Colon (tissue), 2 donors: ENCODE data around the gene HSDL1.

Source experiments
- FAIRE-seq: peaks from 2 replicates; lab custom pipeline; 2012; peaks lifted over from hg19 to GRCh38; lab: Jason Lieb, UNC
- donor health status: control.
- donor health status: control.

HSDL1 gene

DNA sequence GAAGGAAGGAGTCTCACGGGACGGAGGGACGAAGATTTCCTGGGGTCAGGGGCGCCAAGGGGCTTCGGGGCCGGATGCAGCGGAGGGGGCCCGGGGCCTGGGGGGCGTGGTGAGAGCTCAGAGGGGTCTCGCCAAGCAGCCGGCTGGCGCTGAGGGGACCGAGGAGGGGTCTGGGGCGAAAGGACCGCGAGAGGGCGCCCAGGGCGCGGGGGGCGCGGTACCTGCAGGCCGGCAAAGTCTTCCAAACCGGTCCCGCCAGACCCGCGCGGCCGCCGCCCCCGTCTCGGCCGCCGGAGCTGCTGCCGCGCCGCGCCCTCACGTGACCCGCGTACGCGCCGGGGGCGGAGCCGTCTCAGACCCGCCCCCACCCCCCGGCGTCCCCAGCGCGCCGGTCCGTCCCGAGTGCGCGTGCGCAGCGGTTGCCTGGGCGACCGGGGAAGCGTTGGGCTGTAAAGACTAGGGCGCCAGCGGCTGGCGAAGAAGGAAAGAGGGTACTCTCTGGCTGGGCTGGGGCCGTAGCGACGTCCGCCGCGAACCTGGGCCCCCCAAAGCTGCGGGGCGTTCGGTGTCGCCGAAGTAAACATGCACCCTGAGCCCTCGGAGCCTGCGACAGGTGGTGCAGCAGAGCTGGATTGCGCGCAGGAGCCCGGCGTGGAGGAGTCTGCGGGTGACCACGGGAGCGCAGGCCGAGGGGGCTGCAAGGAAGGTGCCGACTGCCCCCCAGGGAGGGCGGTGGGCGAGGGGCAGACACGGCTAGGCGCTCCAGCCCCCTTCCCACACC, at the start of gene HSDL1, which contains the start of gene DNAAF1:
Gene HSDL1 (minus strand): TSS at position 319 of the 781 bp plus-strand sequence. CDS start 13,856 bp downstream, outside the sequence.
Gene DNAAF1 (plus strand): TSS at position 450 of the 781 bp plus-strand sequence. CDS start 133 bp downstream, at position 583.
- FAIRE-seq: no peak

DNA sequence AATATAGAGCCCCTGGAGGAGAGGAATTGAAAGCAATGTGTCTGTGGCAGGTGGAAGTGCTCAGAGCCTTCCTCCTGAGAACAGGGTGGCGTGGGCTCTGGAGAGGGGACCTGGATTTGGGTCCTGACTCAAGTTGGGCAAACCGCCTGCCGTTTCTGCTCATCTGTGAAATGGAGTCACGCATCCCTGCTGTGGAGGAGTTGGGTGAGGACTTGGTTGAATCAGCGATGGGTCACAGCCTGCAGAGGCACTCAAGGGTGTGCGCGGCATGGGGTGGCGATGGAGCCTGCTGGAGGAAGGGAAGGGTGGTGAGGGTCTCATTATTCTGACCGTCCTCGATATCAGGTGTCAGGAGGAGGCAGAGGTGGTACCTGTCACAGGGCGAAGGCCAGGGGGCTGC, 49.0 kb upstream of the HSDL1 start:
- FAIRE-seq: no peak

DNA sequence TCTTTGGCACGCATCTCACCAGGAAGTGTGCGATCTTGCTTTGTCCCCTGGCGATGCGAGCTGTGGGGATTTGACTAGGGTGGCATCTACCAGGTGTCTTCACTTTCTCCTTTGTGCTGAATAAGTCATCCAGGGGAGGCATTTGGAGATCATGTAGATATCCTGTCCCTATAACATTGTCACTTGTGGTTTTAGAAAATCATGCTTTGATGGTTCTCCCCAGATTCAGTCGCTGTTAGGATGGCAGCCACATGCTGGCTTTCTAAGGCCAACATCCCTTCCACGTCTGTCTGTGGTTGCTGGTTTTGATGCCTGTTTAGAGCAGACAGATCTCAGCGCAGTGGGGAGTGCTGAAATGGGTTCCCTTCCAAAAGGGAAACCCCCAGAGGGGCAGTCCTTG, 48.5 kb upstream of the HSDL1 start:
- no peak for FAIRE-seq

DNA sequence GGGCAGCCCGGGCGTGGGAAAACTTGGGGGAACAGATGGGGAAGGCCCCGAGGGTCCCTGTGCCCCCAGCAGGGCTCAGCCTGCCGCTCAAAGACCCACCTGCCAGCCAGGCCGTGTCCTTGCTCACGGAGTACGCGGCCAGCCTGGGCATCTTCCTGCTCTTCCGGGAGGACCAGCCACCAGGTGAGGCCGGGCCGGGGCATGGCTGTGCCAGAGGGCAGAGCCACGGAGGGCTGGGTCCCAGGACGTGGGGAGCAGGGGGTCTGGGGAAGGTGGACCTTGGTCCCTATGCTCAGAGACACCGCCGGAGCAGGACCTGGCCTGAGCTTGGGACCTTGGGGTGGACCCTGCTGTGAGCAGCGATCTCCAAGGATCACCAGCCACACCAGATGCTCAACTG, 46.5 kb upstream of the HSDL1 start:
- no peak for FAIRE-seq

DNA sequence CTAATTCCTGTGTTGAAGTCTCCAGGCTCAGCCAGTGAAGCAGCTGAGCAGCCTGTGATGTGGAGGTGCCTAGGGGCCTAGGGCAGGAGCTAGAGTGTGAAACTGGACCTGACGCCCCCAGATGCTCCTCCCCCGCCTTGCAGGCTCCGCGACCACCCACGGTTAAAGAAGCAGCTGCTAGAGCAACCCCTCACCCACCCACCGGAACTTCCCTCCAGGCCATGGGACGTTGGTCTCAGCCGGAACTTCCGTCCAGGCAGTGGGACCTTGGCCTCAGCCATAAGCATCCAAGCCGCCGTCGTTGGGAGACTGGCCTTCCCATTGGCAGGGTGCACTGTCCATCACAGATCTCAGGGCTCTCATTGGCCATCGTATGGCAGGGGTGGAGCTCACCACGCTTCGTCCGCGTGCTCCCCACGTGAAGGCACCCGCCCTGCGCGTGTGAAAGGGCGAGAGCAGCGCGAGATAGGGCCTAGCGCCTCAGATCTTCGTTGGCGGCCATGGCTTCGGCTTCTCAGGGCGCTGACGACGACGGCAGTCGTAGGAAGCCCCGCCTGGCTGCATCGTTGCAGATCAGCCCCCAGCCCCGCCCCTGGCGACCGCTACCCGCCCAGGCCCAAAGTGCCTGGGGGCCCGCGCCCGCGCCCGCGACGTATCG, 45.9 kb upstream of the HSDL1 start, which contains the start of gene ADAD2:
Gene ADAD2 (plus strand): TSS at position 427 of the 658 bp plus-strand sequence. CDS start 74 bp downstream, at position 501.
- no peak for FAIRE-seq

DNA sequence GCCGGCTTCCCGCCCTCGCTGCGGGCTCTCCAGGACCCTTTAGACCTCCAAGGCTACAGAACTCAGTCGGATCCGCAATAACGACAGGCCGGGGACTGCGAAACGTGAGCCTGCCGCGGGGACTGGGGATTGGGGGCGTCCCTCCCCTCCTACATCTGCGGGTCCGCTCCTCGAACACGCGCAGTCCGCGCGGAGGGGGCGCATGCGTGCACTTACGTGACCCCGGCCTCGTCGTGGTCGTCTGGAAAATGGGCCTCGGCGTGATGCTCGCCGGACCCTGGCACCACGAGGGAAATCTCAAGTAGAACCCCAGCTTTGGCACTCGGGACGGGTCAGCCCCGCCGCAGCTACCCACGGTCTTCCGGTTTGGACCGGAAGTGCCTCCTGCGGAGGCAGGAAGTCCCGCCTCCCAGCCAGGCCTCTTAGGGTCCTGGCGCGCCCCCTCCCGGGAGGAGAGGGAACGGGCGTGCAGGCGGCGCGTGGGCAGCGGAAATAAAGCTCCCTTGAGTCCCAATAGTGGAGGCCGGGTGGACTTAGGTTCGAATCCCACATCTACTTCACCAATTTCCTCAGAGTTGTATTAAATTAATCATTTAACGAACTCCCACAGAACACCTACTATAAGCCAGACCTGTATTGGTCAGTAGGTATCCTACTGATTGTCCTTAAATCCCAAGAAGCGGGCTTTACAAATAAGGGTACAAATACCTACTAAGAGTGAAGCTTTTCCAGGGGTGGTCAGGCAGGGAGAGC, 41.9 kb upstream of the HSDL1 start, which contains the start of gene TAF1C:
Gene TAF1C (minus strand): TSS at position 373 of the 753 bp plus-strand sequence. CDS start 2,069 bp downstream, outside the sequence.
- no peak for FAIRE-seq

DNA sequence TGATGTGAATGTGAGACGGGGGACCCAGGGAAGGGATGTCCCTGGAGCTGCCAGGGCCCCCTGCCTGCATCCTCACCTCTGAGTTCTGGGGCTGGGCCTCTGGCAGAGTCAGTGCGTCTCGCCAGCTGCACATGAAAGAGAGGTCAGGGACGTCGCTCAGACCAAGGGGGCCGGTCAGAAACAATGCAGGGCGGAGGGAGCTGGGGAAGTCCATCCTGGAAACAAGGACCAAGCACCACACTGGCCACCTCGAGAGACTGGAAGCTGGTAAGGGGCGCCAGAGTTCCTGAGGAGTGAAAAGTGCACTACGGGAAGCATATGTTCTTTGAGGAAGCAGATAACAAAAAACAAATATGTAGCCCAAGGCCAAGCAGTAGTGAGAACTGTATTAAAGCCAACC, 39.8 kb upstream of the HSDL1 start:
- FAIRE-seq: no peak

DNA sequence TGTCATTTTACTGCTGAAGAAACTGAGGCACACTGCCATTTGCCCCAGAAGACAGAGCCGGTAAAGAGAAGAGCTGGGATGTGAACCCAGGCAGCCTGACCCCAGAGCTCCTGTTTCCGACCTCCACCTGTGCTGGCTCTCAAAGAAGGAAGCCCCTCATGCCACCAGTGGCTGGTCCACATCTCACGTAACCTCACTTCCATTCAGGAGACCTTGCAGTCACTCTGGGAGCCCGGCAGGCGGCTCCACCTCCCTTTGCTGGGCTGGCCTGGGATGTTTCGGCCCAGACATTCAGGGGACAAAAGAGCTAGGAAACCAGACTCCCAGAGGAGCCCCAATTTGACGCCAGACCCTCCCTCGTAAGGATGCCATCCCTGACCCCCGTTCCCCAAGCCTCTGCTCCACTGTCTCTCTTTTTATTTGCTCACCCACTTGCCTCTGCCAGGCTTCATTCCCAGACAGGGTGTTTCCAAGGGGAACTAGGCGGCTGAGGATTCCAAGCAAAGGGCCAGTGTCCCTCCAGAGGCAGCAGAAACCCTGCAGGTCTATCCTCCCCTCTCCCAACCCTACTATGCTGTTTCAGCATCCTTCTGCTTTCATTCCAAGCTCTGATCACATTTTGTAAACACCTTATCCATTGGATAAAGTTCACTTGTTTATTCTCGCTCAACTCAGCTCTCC, 39.1 kb upstream of the HSDL1 start:
- FAIRE-seq: no peak

DNA sequence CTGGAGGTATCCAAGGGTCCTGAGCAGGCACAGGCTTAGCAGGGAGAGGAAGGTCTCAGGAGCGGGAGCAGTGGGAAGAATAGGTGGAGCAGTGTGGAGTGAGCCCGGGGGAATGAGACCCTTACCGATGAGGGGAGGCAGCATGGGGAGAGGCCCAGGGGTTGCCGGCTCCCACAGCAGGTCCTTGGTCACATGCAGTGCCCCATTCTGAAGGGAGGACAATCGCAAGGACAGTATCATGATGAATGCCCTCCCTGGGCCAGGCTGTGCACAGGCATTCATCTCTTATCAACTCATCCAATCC, 38.5 kb upstream of the HSDL1 start:
- FAIRE-seq: no peak

DNA sequence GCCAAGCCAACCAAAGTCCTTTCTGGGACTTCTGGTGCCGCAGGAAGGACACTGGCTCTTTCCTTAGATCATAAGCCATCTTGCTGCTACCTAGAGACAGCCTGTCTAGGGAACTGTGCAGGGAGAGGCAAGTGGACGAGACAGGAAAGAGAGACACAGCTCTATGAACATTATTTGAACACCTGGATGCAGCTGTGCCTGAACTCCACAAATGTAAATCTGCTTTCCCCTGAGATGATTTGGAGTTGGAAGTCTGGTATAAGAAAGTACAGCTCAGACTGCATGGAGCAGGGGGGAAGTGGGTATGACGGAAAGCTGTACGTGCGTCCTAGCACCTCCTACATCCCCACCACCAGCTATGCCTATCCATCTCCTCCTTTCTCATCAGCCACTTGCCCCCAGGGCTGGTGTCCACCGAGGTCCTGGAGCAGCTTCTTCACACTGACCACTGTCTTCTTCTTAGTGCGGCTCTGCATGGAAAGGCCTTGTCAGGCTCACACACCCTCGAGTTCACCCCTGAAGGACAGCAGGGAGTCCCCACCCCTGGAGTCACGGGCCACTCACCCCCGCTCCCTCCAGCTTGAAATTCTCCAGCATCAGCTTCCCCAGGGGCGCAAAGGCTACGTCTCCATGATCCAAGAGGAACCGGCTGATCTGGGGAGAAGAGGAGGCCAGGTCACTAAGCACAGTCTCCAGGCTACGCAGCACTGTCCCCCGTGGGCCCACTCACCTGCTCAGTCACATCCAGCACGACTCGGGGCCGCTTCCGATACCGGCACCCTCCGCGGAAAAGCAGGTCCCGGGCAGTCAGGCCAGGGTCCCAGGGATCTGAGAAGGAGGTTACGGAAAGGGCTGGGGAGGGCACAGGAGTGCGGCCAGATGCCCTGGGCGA, 37.9 kb upstream of the HSDL1 start:
- no peak for FAIRE-seq

DNA sequence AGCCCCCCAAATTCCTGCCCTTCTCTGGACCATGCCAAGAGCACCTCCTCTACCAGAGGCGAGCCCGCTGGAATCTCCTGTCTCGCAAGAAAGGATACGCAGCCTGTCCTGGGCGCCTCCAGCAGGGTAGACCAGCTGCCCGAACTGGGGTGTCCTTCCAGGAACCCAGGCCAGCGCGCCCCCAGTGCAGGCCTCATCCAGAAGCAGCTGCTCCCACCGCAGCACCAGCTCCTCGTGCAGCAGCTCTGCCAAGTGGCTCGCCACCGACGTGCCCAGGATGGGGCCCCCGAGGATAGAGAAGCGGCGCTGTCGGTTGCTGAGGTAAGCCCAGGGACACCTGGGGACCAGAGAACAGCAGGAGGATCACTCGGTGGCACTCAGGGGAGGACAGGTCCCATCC, 37.1 kb upstream of the HSDL1 start:
- FAIRE-seq: no peak

DNA sequence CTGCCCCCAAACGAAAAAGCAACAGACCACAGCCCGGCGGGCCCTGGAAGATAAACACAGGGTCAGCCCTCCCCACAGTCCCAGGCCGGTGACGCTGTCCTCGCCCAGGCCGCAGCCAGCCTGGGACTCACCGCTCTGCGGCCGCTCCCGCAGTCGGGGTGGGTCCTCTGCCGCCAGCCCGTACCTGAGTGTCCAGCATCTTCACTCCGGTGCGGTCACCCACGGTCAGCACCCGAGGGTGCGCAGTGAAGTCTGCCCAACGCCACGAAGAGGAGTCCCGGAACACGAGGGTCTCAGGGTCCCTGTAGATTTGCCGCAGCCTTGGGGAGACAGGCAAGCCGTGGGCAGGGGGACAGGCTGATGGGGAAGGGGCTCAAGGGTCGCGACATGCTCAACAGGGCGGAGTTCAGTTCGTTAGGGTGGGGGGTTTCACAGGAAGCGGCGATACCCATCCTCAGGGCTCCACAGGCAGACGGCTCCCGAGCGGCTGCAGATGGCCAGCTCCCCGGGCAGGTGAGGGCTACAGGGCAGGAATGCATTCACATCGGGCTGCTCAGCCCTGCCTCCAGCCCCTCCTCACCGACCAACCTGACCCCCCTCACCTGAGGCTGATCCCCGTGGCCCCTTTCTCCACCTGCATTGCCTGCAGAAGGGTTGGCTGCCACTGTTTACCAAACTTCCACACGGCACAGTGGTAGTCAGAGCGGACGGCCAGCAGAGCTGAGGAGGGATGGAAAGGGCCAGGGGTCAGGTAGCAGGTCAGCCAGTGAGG, 36.4 kb upstream of the HSDL1 start:
- FAIRE-seq: no peak

DNA sequence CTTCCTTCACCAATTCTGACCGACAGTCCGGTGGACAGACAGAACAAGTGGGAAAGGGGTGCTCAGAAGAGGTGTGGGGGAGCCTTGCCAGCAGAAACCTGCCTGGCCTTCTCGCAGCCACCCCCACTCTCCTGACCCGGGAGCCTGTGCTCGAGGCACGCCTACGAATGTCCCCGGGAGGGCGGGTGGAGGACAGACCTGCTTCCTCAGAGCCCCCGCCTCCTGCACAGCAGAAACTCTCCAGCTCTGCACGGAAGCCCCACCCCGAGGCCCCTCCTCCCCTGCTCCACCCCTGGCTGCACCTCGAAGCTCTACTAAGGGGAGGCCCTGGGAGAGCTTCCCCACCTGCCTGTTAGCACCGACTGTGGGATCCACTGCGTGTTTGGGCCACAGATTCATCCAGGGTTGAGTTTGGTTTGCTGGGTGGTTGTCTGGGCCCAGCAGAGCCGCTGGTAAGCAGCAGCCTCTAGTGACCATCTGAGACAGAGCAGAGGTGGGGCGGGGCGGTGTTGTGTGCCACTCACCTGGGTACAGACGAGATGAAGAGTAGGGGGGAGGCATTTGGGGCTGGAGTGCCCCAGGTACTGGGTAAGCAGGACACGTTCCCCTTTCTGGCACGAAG, 35.7 kb upstream of the HSDL1 start:
- no peak for FAIRE-seq

DNA sequence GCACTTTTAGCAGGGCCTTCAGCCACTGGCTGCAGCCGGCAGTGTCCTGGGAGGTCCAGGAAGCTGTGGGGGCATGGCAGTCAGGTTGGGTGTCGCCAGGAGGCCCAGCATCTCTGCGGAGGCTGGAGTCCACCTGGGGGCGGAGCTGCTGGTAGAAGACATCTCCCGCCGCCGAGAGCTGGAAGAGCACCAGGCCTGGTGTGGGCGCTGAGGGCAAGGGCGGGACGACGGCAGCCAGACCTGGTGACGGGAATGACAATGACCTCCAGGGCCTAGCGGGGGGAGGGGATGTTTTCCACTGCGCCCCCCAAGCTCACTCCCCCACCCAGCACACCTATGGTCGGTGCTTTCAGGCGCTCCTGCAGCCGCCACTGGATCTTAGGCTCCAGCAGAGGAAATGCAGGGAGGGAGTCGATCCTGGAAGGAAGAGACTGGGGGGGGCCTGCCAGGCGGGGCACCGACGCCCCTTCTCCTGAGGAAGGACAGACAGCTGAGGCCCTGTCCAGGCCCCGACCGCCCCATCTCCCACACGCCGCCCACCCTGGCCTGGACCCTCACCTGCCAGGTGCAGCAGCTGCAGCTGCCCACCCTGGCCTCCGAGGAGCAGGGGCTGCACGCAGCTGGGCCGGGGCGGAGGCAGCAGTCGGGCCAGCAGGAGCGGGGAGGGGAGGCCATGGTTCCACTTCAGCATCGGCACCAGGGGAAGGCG, 34.8 kb upstream of the HSDL1 start:
- FAIRE-seq: no peak

DNA sequence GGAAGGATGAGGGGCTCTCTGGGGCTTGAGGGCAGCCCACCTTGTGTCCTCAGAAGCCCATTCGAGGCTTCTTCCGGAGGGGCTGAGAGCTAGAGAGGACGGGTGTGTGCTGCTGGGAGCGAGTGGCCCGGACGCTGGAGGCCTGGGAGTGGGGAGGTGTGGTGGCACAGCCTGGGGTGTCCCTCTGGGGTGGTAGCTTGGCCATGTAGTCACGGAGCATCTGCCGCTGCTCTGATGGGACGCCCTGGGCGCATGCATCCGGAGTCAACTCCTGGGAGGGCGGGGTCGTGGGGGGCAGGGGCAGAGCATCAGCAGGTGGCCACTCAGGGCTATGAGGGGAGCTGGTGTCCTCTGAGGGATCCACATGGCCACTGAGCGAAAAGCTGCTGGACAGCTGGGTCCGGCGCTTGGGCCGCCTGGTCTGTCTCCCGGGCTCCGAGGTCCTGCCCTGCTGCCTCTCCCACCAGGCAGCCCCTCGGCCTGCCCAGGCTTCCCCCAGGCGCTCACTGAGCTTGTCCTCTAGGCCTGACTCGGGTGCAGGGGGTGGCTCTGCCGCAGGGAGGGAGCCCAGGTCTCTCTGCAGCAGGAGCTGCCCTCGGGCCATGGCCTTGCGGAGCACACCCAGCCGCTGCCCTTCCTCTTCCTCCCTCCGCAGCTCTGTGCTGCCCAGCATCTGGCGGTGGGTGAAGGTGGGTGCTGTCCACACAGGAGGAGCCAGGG, 34.1 kb upstream of the HSDL1 start:
- no peak for FAIRE-seq

DNA sequence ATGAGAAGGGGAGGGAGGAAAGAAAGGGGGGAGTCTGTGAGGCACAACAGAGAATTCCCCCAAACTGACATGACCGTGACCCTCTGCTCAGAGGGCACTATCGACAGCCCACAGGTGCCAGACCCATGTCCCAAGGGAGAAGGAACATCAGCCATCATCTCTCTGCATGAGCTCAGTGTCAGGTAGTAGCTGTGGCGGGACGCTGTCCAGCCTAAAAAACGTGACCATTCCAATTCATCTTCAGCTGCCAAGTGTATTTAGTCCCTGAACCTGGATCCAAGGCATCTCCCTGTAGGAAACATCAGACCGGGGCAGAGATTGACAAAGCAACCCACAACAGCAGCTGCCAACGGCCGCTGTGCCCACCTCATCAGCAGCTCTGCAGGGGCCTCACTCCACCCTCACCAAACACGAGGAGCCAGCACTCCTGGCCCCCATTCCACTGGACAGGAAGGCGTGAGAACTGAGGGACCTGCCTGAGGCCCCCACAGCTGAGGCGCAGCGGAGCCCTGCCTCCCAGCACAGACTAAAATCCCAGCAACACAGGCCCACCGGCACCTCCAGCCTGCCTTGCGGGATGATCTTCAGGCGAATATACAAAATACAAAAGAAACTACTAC, 33.3 kb upstream of the HSDL1 start:
- no peak for FAIRE-seq

DNA sequence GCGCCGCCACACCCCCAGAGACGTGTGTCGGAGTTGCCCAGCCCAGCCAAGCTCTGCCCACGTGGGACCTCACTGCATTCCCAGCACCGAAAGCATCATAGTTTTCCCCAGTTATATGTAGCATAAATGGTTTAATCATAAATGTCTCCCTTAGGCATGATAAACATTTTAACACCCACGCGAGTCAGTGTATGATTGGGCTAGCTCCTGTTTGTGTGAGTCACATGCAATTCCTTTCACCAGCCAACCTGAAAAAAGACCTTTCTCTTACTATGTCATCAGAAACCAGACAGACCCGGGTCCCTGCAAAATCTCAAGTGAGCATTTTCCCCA, 32.7 kb upstream of the HSDL1 start:
- FAIRE-seq: no peak
